HEK293 (cell line): ENCODE data around the gene MTARC2.

Experiments
- CTCF ChIA-PET: fragments of 350-600 bp; formaldehyde crosslinking; extraction: SDS; loops from one replicate; lab custom pipeline; 2021; ENCODE audit warnings: antibody characterized with exemption; lab: Yijun Ruan, JAX
- POLR2A ChIA-PET: fragments of 300-600 bp; formaldehyde crosslinking; extraction: SDS; loops from one replicate; lab custom pipeline; 2020; ENCODE audit warnings: antibody characterized with exemption, inconsistent platforms; lab: Yijun Ruan, JAX
- H3K27ac ChIP-seq: fragments of 200-500 bp; sonication (Bioruptor generic); 2 replicates; pipeline ENCODE4 v1.5.1; 2014; ENCODE audit warnings: low read depth, low read length, control low read depth, inconsistent platforms; ENCODE audit errors: extremely low read depth
- H3K36me3 ChIP-seq, 2 experiments: fragments of 200-500 bp in 1 of 2; sonication (Bioruptor generic) in 1 of 2; 1 replicate in 1 of 2; 2 replicates in 1 of 2; pipeline ENCODE4 v1.5.1; 2014 to 2017; ENCODE audit warnings: inconsistent platforms in 2 of 2, low read length in 2 of 2; ENCODE audit not compliant: control insufficient read depth in 2 of 2, insufficient read depth in 1 of 2
- H3K4me1 ChIP-seq: fragments of 200-500 bp; sonication (Bioruptor generic); 2 replicates; pipeline ENCODE4 v1.5.1; 2014; ENCODE audit warnings: mild to moderate bottlenecking, low read length, inconsistent platforms; ENCODE audit not compliant: control insufficient read depth, insufficient read depth
- H3K4me3 ChIP-seq: 2 replicates; pipeline ENCODE4 v1.5.1; 2011; ENCODE audit warnings: low read depth, mild to moderate bottlenecking, control low read depth, low read length, moderate library complexity
- H3K9me3 ChIP-seq: fragments of 200-500 bp; sonication (Bioruptor generic); 2 replicates; pipeline ENCODE4 v1.5.1; 2014; ENCODE audit warnings: low read depth, low read length, inconsistent platforms; ENCODE audit not compliant: control insufficient read depth, insufficient read depth
- MZF1 ChIP-seq: fragments of 450-650 bp; formaldehyde crosslinking; IDR thresholded peaks from 2 replicates; pipeline ENCODE4 v1.5.1; 2017; ENCODE audit warnings: missing biosample characterization, missing genetic modification characterization, borderline replicate concordance
- OSR2 ChIP-seq: fragments of 450-650 bp; formaldehyde crosslinking; IDR thresholded peaks from 2 replicates; pipeline ENCODE4 v1.5.1; 2016; ENCODE audit warnings: missing biosample characterization, missing genetic modification characterization
- SCRT1 ChIP-seq: fragments of 450-650 bp; formaldehyde crosslinking; IDR thresholded peaks from 2 replicates; pipeline ENCODE4 v1.5.1; 2016; ENCODE audit warnings: missing biosample characterization, missing genetic modification characterization, borderline replicate concordance
- ZBTB21 ChIP-seq: fragments of 450-650 bp; formaldehyde crosslinking; IDR thresholded peaks from 2 replicates; pipeline ENCODE4 v1.5.1; 2017; ENCODE audit warnings: missing biosample characterization, missing genetic modification characterization
- ZFP41 ChIP-seq: fragments of 450-650 bp; formaldehyde crosslinking; IDR thresholded peaks from 2 replicates; pipeline ENCODE4 v1.5.1; 2016; ENCODE audit warnings: missing biosample characterization, missing genetic modification characterization, borderline replicate concordance
- ZNF16 ChIP-seq: fragments of 450-650 bp; formaldehyde crosslinking; IDR thresholded peaks from 2 replicates; pipeline ENCODE4 v1.5.1; 2016; ENCODE audit warnings: low read depth, missing biosample characterization, missing genetic modification characterization
- ZNF202 ChIP-seq: fragments of 450-650 bp; formaldehyde crosslinking; IDR thresholded peaks from 2 replicates; pipeline ENCODE4 v1.5.1; 2016; ENCODE audit warnings: missing biosample characterization, missing genetic modification characterization, borderline replicate concordance
- ZNF23 ChIP-seq: fragments of 450-650 bp; formaldehyde crosslinking; IDR thresholded peaks from 2 replicates; pipeline ENCODE4 v1.5.1; 2016; ENCODE audit warnings: missing biosample characterization, missing genetic modification characterization, borderline replicate concordance
- ZNF248 ChIP-seq: fragments of 450-650 bp; formaldehyde crosslinking; IDR thresholded peaks from 2 replicates; pipeline ENCODE4 v1.5.1; 2017; ENCODE audit warnings: missing biosample characterization, missing genetic modification characterization
- ZNF311 ChIP-seq: fragments of 450-650 bp; formaldehyde crosslinking; IDR thresholded peaks from 2 replicates; pipeline ENCODE4 v1.5.1; 2017; ENCODE audit warnings: missing biosample characterization, missing genetic modification characterization, borderline replicate concordance
- ZNF362 ChIP-seq: fragments of 450-650 bp; formaldehyde crosslinking; IDR thresholded peaks from 2 replicates; pipeline ENCODE4 v1.5.1; 2016; ENCODE audit warnings: missing biosample characterization, missing genetic modification characterization
- ZNF426 ChIP-seq: fragments of 450-650 bp; formaldehyde crosslinking; IDR thresholded peaks from 2 replicates; pipeline ENCODE4 v1.5.1; 2017; ENCODE audit warnings: missing biosample characterization, missing genetic modification characterization, mild to moderate bottlenecking, inconsistent platforms, moderate library complexity
- ZNF48 ChIP-seq: fragments of 450-650 bp; formaldehyde crosslinking; IDR thresholded peaks from 2 replicates; pipeline ENCODE4 v1.5.1; 2016; ENCODE audit warnings: missing biosample characterization, missing genetic modification characterization
- ZNF530 ChIP-seq: fragments of 450-650 bp; formaldehyde crosslinking; IDR thresholded peaks from 2 replicates; pipeline ENCODE4 v1.5.1; 2016; ENCODE audit warnings: low read depth, missing biosample characterization, missing genetic modification characterization
- ZNF600 ChIP-seq: fragments of 450-650 bp; formaldehyde crosslinking; IDR thresholded peaks from 2 replicates; pipeline ENCODE4 v1.5.1; 2016; ENCODE audit warnings: missing biosample characterization, missing genetic modification characterization
- ZNF792 ChIP-seq: fragments of 450-650 bp; formaldehyde crosslinking; IDR thresholded peaks from 2 replicates; pipeline ENCODE4 v1.5.1; 2016; ENCODE audit warnings: missing biosample characterization, missing genetic modification characterization
- ZNF837 ChIP-seq: fragments of 450-650 bp; formaldehyde crosslinking; IDR thresholded peaks from 2 replicates; pipeline ENCODE4 v1.5.1; 2016; ENCODE audit warnings: missing biosample characterization, missing genetic modification characterization
- TF ChIP-seq, protein P1 (sequence below): fragments of 450-650 bp; formaldehyde crosslinking; IDR thresholded peaks from 2 replicates; pipeline ENCODE4 v1.5.1; 2016; ENCODE audit warnings: missing biosample characterization, missing genetic modification characterization
- TF ChIP-seq, protein P2 (sequence below): fragments of 450-650 bp; formaldehyde crosslinking; IDR thresholded peaks from 2 replicates; pipeline ENCODE4 v1.5.1; 2017; ENCODE audit warnings: missing biosample characterization, missing genetic modification characterization
- TF ChIP-seq, protein P3 (sequence below): fragments of 450-650 bp; formaldehyde crosslinking; IDR thresholded peaks from 2 replicates; pipeline ENCODE4 v1.5.1; 2017; ENCODE audit warnings: missing biosample characterization, mild to moderate bottlenecking, missing genetic modification characterization, moderate library complexity
- TF ChIP-seq, protein P4 (sequence below): fragments of 450-650 bp; formaldehyde crosslinking; optimal IDR thresholded peaks from 2 replicates; pipeline ENCODE3; 2016; ENCODE audit warnings: missing biosample characterization, mild to moderate bottlenecking, missing genetic modification characterization

MTARC2 gene

GRCh38 chr1:220742520-220742919 lies 5.6 kb upstream of the MTARC2 start:
- Histone ChIP-seq H3K4me3 (no peak overlapping the region), H3K4me1 (0 out of 2 replicates have a peak, but pooled peaks cover under 1% of the 10 kb centered on the region), H3K27ac (no peak overlapping the region), H3K36me3 (no peaks in the 10 kb centered on the region), H3K9me3 (no peaks in the 10 kb centered on the region)
- TF ChIP-seq ZNF16 (tag by site-specific recombination) (no peak), ZBTB21 (tag by site-specific recombination) (no peak), SCRT1 (tag by site-specific recombination) (no peak), ZNF48 (tag by site-specific recombination) (no peak), MZF1 (tag by site-specific recombination) (no peak), OSR2 (tag by site-specific recombination) (no peak), ZNF248 (tag by site-specific recombination) (no peak), ZNF23 (tag by site-specific recombination) (no peak), ZNF202 (tag by site-specific recombination) (no peak)
- TF ChIP-seq, protein P1, sequence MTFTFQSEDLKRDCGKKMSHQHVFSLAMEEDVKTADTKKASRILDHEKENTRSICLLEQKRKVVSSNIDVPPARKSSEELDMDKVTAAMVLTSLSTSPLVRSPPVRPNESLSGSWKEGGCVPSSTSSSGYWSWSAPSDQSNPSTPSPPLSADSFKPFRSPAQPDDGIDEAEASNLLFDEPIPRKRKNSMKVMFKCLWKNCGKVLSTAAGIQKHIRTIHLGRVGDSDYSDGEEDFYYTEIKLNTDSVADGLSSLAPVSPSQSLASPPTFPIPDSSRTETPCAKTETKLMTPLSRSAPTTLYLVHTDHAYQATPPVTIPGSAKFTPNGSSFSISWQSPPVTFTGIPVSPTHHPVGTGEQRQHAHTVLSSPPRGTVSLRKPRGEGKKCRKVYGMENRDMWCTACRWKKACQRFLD (tag by site-specific recombination): no peak
- TF ChIP-seq, protein P2, sequence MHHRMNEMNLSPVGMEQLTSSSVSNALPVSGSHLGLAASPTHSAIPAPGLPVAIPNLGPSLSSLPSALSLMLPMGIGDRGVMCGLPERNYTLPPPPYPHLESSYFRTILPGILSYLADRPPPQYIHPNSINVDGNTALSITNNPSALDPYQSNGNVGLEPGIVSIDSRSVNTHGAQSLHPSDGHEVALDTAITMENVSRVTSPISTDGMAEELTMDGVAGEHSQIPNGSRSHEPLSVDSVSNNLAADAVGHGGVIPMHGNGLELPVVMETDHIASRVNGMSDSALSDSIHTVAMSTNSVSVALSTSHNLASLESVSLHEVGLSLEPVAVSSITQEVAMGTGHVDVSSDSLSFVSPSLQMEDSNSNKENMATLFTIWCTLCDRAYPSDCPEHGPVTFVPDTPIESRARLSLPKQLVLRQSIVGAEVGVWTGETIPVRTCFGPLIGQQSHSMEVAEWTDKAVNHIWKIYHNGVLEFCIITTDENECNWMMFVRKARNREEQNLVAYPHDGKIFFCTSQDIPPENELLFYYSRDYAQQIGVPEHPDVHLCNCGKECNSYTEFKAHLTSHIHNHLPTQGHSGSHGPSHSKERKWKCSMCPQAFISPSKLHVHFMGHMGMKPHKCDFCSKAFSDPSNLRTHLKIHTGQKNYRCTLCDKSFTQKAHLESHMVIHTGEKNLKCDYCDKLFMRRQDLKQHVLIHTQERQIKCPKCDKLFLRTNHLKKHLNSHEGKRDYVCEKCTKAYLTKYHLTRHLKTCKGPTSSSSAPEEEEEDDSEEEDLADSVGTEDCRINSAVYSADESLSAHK: no peak
- CTCF ChIA-PET: interaction anchor here (0.5 to 1.9 kb wide), 3 partner anchors 9 to 19 kb away, joined by 3 to 8 read pairs (median 5); no protein-coding TSS in a partner anchor
- POLR2A ChIA-PET: no interaction called here

- Histone ChIP-seq H3K36me3 (no peaks in the 10 kb centered on the region), H3K4me1 (0 out of 2 replicates have a peak, but pooled peaks cover 10% of the 10 kb centered on the region), H3K4me3 (no peak overlapping the region), H3K9me3 (no peaks in the 10 kb centered on the region), H3K27ac (no peak overlapping the region)
- ChIA-PET CTCF (interaction anchor here (0.5 to 5.1 kb wide), 3 partner anchors 12 to 719 kb away, joined by 4 to 32 read pairs (median 12); no protein-coding TSS in a partner anchor), POLR2A (interaction anchor here (2.8 kb wide), 1 partner anchor 14 kb away, joined by 19 read pairs; no protein-coding TSS in a partner anchor)
- TF ChIP-seq ZNF311 (no peak), ZNF600 (tag by site-specific recombination) (0 out of 2 replicates have a peak, but pooled peaks have one; percentile 15)
- TF ChIP-seq, protein P3, sequence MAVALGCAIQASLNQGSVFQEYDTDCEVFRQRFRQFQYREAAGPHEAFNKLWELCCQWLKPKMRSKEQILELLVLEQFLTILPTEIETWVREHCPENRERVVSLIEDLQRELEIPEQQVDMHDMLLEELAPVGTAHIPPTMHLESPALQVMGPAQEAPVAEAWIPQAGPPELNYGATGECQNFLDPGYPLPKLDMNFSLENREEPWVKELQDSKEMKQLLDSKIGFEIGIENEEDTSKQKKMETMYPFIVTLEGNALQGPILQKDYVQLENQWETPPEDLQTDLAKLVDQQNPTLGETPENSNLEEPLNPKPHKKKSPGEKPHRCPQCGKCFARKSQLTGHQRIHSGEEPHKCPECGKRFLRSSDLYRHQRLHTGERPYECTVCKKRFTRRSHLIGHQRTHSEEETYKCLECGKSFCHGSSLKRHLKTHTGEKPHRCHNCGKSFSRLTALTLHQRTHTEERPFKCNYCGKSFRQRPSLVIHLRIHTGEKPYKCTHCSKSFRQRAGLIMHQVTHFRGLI (tag by site-specific recombination): peak; percentile 76; the same call in 1 of the 2 replicates
These were observed 1.3 kb upstream of the MTARC2 start for GRCh38 chr1:220746851-220747250.

DNA sequence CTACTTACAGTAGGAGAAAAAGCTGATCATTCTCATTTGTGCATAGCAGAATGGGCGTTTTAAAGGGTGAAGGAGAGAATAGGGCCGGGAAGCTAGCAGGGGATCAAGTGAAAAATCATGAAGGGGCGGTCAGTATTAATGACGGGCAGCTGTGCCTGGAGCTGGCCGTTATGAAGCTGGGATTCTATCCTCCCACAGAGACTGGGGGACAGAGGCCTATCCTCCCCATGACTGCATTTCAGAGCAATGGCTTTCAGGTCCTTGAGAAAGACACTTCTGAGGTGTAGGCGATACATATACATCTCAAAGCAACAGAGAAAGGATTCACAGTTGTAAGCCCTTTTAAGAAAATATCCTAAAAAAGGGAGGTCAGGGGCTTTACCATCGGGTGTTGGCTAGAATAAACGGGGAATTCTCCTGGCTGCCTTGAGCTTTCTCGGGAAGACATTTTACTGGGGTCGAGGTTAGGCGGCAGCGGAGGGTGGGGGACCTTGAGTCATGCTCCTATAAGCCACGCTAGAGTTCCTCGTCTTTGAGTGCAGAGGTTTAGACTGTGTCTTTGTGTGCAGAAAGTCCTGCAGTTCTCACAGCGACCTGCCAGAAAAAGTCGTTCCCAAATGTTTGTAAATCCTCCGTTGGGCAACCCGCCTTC lies 559 bp upstream of the MTARC2 start:
- ChIA-PET POLR2A (interaction anchor here (0.6 to 2.8 kb wide), 10 partner anchors 10 to 447 kb away, joined by 3 to 19 read pairs (median 4); partner anchors contain the start of gene MTARC1), CTCF (interaction anchor here (0.6 to 5.1 kb wide), 6 partner anchors 13 to 1197 kb away, joined by 3 to 32 read pairs (median 3); no protein-coding TSS in a partner anchor)
- H3K9me3 ChIP-seq: no peaks in the 10 kb centered on the region
- H3K27ac ChIP-seq: peak overlapping the region; percentile 86; the same call in 1 of the 2 replicates
- no peaks in the 10 kb centered on the region for H3K36me3 ChIP-seq
- H3K4me3 ChIP-seq: peak overlapping the region; percentile 71
- H3K4me1 ChIP-seq: 0 out of 2 replicates have a peak, but pooled peaks cover 10% of the 10 kb centered on the region
- TF ChIP-seq, protein P4, sequence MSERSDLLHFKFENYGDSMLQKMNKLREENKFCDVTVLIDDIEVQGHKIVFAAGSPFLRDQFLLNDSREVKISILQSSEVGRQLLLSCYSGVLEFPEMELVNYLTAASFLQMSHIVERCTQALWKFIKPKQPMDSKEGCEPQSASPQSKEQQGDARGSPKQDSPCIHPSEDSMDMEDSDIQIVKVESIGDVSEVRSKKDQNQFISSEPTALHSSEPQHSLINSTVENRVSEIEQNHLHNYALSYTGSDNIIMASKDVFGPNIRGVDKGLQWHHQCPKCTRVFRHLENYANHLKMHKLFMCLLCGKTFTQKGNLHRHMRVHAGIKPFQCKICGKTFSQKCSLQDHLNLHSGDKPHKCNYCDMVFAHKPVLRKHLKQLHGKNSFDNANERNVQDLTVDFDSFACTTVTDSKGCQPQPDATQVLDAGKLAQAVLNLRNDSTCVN (tag by site-specific recombination): no peak
- no peak for TF ChIP-seq ZNF426
- TF ChIP-seq ZNF16 (tag by site-specific recombination): no peak
- no peak for TF ChIP-seq ZFP41 (tag by site-specific recombination)
- no peak for TF ChIP-seq ZNF530 (tag by site-specific recombination)
- no peak for TF ChIP-seq ZNF837 (tag by site-specific recombination)
- TF ChIP-seq ZNF792 (tag by site-specific recombination): no peak
- no peak for TF ChIP-seq ZNF362 (tag by site-specific recombination)
